ENCODE data around the gene SELP.

The SELP gene

GRCh38 chr1:169577981-169578738, 51.8 kb downstream of the SELP start:
- DNase-seq (ENCODE audit: insufficient read length, low spot score) = no peak
- no peak for FAIRE-seq

GRCh38 chr1:169576935-169577331, 53.0 kb downstream of the SELP start:
- FAIRE-seq (no peak), DNase-seq (ENCODE audit: insufficient read length, low spot score) (no peak)

GRCh38 chr1:169576241-169576934, 53.5 kb downstream of the SELP start:
- DNase-seq (ENCODE audit: insufficient read length, low spot score) (no peak), FAIRE-seq (no peak)

- FAIRE-seq = no peak
- DNase-seq (ENCODE audit: insufficient read length, low spot score) = no peak
These were observed 55.6 kb downstream of the SELP start for GRCh38 chr1:169574336-169574735.

GRCh38 chr1:169572187-169572586, 57.7 kb downstream of the SELP start:
- no peak for FAIRE-seq
- no peak for DNase-seq (ENCODE audit: insufficient read length, low spot score)

GRCh38 chr1:169571450-169571849, 58.5 kb downstream of the SELP start:
- FAIRE-seq = no peak
- no peak for DNase-seq (ENCODE audit: insufficient read length, low spot score)

GRCh38 chr1:169570172-169570574, 59.8 kb downstream of the SELP start:
- DNase-seq (ENCODE audit: insufficient read length, low spot score) = no peak
- no peak for FAIRE-seq

- no peak for FAIRE-seq
These were observed 61.4 kb downstream of the SELP start for GRCh38 chr1:169568497-169568896.

GRCh38 chr1:169565335-169566271, 64.3 kb downstream of the SELP start:
- FAIRE-seq (no peak), DNase-seq (ENCODE audit: insufficient read length, low spot score) (no peak)

More at GRCh38 chr1:169568497-169568896, 61.4 kb downstream of the SELP start:
- no peak for DNase-seq (ENCODE audit: insufficient read length, low spot score)

- no peak for DNase-seq (ENCODE audit: insufficient read length, low spot score)
- no peak for FAIRE-seq
These were observed 66.3 kb downstream of the SELP start for GRCh38 chr1:169563650-169564049.

- FAIRE-seq (no peak), DNase-seq (ENCODE audit: insufficient read length, low spot score) (no peak)
These were observed 66.8 kb downstream of the SELP start for GRCh38 chr1:169563019-169563615.

GRCh38 chr1:169561692-169562091, 68.2 kb downstream of the SELP start:
- FAIRE-seq (no peak), DNase-seq (ENCODE audit: insufficient read length, low spot score) (no peak)

- FAIRE-seq (no peak), DNase-seq (ENCODE audit: insufficient read length, low spot score) (no peak)
These were observed 72.8 kb downstream of the SELP start for GRCh38 chr1:169557131-169557530.

- DNase-seq (ENCODE audit: insufficient read length, low spot score) = peak; percentile 23
- peak; percentile 28 for FAIRE-seq
These were observed 79.6 kb downstream of the SELP start for GRCh38 chr1:169550294-169550693.

GRCh38 chr1:169548282-169548681, 81.6 kb downstream of the SELP start:
- FAIRE-seq (no peak), DNase-seq (ENCODE audit: insufficient read length, low spot score) (no peak)

GRCh38 chr1:169546087-169546995, 83.6 kb downstream of the SELP start:
- peak; percentile 11 for DNase-seq (ENCODE audit: insufficient read length, low spot score)
- no peak for FAIRE-seq

- DNase-seq (ENCODE audit: insufficient read length, low spot score) (no peak), FAIRE-seq (no peak)
These were observed 84.5 kb downstream of the SELP start for GRCh38 chr1:169545472-169545871.

GRCh38 chr1:169538998-169539871, 90.7 kb downstream of the SELP start:
- no peak for FAIRE-seq
- peak; percentile 7 for DNase-seq (ENCODE audit: insufficient read length, low spot score)

Data from HTR-8/SVneo (cell line).